Stimulated activated CD4-positive, alpha-beta T cell treated with anti-CD3 and anti-CD28 coated beads, Interleukin-2, amount 100 ng/mL, for 4 hours (primary cell): ENCODE measurements around the gene TTC28.

ENCODE experiments used
- DNase-seq: peaks from one replicate; pipeline ENCODE4 v3.0.0-alpha.2; 2020; ENCODE audit warnings: low read depth

The TTC28 gene

GRCh38 chr22:28019881-28020861 lies 659.5 kb downstream of the TTC28 start:
- peak; percentile 42 for DNase-seq

- DNase-seq = no peak
Measured at GRCh38 chr22:28019360-28019759, 660.3 kb downstream of the TTC28 start.

- no peak for DNase-seq
Measured at GRCh38 chr22:28018461-28018927, 661.1 kb downstream of the TTC28 start.

- DNase-seq = no peak
Measured at GRCh38 chr22:28017859-28018258, 661.8 kb downstream of the TTC28 start.

- DNase-seq = no peak
Measured at GRCh38 chr22:28017558-28017820, 662.2 kb downstream of the TTC28 start.

GRCh38 chr22:28016781-28017557 lies 662.7 kb downstream of the TTC28 start:
- no peak for DNase-seq

- DNase-seq = no peak
Measured at GRCh38 chr22:28015676-28016601, 663.7 kb downstream of the TTC28 start.

GRCh38 chr22:28015046-28015425 lies 664.6 kb downstream of the TTC28 start:
- DNase-seq = no peak

GRCh38 chr22:28014211-28015045 lies 665.2 kb downstream of the TTC28 start:
- DNase-seq = no peak

- DNase-seq = no peak
Measured at GRCh38 chr22:28013611-28014010, 666.0 kb downstream of the TTC28 start.

- no peak for DNase-seq
Measured at GRCh38 chr22:28012832-28013460, 666.7 kb downstream of the TTC28 start.

- peak; percentile 65 for DNase-seq
Measured at GRCh38 chr22:28009272-28009827, 670.3 kb downstream of the TTC28 start.

GRCh38 chr22:28008649-28009048 lies 671.0 kb downstream of the TTC28 start:
- no peak for DNase-seq

- DNase-seq = no peak
Measured at GRCh38 chr22:28008056-28008455, 671.6 kb downstream of the TTC28 start.

GRCh38 chr22:28006271-28006670 lies 673.4 kb downstream of the TTC28 start:
- DNase-seq = no peak

- DNase-seq = no peak
Measured at GRCh38 chr22:28005513-28005912, 674.1 kb downstream of the TTC28 start.

GRCh38 chr22:28004021-28004420 lies 675.6 kb downstream of the TTC28 start:
- no peak for DNase-seq

- no peak for DNase-seq
Measured at GRCh38 chr22:28002863-28003565, 676.6 kb downstream of the TTC28 start.

- DNase-seq = no peak
Measured at GRCh38 chr22:28002181-28002700, 677.4 kb downstream of the TTC28 start.
